ENCODE data around the gene SUN3. TPM values are rescaled to one million over a fixed set of nuclear protein-coding genes. Genes with fewer than 3 reads are reported as not detected.

SUN3 gene
- total RNA-seq, 1 donor, result not detected

DNA sequence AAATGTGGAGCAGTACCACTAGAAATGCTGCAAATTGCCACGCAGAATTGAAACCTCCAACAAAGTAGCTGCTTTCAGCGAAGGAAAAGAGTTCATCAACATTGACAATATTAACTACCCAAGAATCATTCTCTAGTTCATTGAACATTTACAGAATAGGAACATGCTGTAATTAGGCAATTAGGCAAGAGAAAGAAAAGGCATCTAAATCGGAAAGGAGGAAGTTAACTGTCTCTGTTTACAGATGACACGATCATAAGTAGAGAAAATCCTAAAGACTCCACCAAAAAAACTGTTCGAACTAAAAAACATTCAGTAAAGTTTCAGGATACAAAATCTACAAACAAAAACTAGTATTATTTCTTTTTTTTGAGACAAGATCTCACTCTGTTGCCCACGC lies 71.8 kb downstream of the SUN3 start:
- no peak for DNase-seq (ENCODE audit: low read depth)
- TF ChIP-seq, protein P1, sequence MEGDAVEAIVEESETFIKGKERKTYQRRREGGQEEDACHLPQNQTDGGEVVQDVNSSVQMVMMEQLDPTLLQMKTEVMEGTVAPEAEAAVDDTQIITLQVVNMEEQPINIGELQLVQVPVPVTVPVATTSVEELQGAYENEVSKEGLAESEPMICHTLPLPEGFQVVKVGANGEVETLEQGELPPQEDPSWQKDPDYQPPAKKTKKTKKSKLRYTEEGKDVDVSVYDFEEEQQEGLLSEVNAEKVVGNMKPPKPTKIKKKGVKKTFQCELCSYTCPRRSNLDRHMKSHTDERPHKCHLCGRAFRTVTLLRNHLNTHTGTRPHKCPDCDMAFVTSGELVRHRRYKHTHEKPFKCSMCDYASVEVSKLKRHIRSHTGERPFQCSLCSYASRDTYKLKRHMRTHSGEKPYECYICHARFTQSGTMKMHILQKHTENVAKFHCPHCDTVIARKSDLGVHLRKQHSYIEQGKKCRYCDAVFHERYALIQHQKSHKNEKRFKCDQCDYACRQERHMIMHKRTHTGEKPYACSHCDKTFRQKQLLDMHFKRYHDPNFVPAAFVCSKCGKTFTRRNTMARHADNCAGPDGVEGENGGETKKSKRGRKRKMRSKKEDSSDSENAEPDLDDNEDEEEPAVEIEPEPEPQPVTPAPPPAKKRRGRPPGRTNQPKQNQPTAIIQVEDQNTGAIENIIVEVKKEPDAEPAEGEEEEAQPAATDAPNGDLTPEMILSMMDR (IDR thresholded peaks at IDR 0.05; ENCODE audit: insufficient read depth, low read length), result no peak
- no peak overlapping the region for H3K4me3 ChIP-seq (ENCODE audit: low read depth, low read length)

DNA sequence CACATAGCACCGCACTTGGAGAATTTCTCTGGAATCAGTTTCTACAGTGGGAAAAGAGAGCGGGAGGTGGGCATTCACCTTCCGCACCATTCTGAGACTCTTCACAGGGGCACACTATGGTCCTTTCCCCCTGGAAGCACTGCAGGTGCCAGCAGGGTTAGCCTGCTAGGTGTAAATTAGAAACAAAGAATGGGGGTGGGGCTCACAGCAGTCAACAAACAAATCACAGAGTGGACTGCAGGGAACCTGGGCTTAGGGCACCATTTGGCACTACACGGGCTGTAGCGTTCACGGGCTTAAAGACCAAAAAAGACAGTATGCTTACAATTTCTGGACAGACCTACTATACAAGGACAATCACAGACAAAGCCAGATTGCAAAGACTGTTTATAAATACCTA lies 72.7 kb downstream of the SUN3 start:
- TF ChIP-seq, protein P1 (IDR thresholded peaks at IDR 0.05; ENCODE audit: insufficient read depth, low read length), result no peak
- no peak for DNase-seq (ENCODE audit: low read depth)

DNA sequence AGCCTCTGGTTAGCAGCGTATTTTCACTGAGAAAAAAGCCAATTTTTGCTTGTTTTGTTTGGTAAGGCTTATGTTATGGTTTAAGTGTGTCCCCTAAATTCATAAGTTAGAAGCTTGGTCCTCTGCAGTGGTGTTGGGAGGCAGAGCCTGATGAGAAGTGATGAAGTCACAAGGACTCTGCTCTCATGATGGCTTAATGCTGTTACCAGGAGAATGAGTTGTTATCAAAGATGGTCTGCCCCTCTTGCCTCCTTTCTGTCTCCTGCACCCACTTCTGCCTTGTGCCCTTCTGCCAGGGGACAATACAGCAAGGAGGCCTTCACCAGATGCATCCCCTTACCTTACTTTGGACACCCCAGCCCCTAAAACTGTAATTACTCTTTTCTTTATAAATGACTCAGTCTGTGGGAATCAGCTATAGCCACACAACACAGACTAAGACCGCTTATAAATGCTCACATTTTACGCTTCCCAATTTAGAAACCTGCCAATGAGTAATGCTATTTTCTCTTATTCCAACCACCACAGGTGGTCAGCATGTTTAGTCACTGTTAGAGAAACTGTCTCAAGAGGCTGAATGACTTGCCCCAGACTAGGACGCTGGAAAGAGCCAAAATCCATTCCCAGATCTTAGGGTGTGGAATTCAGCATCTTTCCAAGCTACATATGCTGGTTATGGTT lies 74.5 kb downstream of the SUN3 start:
- TF ChIP-seq, protein P1 (IDR thresholded peaks at IDR 0.05; ENCODE audit: insufficient read depth, low read length), result no peak
- DNase-seq (ENCODE audit: low read depth), result peak; percentile 9

More for the DNA sequence above, 72.7 kb downstream of the SUN3 start:
- no peak overlapping the region for H3K4me3 ChIP-seq (ENCODE audit: low read depth, low read length)

DNA sequence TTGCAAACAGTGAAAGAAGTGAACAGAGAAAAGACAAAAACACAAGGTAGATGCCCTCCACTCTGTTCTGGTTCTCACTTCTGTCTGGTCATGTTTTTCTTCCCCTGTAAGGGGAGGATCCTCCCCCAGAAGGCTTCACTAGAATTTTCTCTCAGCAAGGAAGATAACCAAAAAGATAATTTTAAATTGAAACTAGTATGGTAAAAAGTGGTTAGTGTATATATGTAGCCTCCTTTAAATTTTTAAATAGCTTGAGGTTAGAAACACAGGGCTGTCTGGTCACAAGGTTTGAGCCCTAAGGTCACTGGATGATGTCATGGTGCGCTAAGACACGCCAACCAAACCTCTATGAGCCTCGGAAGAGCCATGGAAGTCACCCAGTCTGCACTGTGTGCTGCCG lies 75.1 kb downstream of the SUN3 start:
- no peak for DNase-seq (ENCODE audit: low read depth)
- TF ChIP-seq, protein P1 (IDR thresholded peaks at IDR 0.05; ENCODE audit: insufficient read depth, low read length), result no peak
- H3K4me3 ChIP-seq (ENCODE audit: low read depth, low read length), result no peak overlapping the region

More for the DNA sequence above, 74.5 kb downstream of the SUN3 start:
- no peak overlapping the region for H3K4me3 ChIP-seq (ENCODE audit: low read depth, low read length)

DNA sequence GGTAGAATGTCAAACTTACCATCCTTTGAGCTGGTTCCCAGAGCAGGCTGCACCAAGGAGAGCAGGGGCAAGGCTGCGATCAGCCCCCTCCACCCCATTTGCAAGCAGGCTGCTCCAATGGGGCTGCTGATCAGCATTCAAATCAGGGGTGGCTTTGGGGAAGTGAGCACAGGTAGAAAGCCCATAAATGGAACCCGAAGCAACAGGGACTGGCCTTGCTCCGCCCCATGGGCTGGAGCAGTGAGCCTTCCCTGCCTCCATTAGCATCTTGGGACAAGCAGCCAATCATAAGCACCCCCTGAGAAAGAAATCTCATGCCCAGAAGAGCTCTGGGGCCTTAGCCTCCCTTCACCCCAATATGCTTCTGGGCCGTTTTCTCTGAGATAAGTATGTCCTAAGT lies 76.7 kb downstream of the SUN3 start:
- TF ChIP-seq, protein P1 (IDR thresholded peaks at IDR 0.05; ENCODE audit: insufficient read depth, low read length), result no peak
- no peak overlapping the region for H3K4me3 ChIP-seq (ENCODE audit: low read depth, low read length)
- no peak for DNase-seq (ENCODE audit: low read depth)

DNA sequence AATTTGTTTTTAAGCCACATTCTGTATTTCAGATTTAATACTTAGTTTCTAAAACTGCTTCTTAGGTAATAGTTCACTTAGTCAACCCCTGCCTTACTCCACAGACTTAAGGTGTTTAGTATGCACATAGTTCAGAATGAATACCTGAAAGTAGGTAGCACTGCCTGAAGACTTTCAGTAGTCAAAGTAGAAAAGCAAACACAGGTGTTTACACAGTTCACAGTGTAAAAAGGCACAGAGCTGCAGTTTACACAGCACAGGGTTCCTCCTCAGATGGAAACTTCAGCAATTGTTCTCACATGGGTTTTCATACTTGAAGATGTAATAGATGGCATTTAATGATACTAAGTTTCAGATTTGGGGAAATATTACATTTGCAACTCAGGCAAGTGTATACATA lies 77.5 kb downstream of the SUN3 start:
- H3K4me3 ChIP-seq (ENCODE audit: low read depth, low read length), result no peak overlapping the region
- TF ChIP-seq, protein P1 (IDR thresholded peaks at IDR 0.05; ENCODE audit: insufficient read depth, low read length), result no peak
- DNase-seq (ENCODE audit: low read depth), result no peak

DNA sequence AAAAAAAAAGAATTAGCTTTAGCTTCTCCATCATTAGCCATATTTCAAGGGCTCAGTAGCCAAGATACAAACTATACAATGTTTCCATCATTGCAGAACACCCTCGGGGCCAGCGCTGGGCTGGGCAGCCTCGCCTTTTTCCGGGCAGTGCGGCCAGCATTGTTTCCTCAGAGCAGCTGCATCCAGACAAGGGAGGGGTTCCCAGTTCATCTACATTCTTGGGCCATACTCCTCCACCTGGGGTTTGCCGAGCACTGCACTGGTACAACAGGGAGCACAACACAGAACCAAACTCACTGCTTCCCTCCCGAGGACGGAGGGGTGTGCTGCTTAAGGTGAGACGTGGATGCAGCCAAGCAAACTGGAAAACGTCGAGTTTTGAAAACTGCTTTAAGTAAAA lies 78.2 kb downstream of the SUN3 start:
- H3K4me3 ChIP-seq (ENCODE audit: low read depth, low read length), result no peak overlapping the region
- no peak for DNase-seq (ENCODE audit: low read depth)
- TF ChIP-seq, protein P1 (IDR thresholded peaks at IDR 0.05; ENCODE audit: insufficient read depth, low read length), result no peak
